ENCODE data around the gene NLRP7.
"Not testable (repeated sequence)": the region's sequence is repeated elsewhere in the genome, so short reads cannot be mapped to it uniquely, and the experiment has no call there.

Gene NLRP7

GRCh38 chr19:54918499-54918898, 28.8 kb downstream of the NLRP7 start:
- DNase-seq: no peak

GRCh38 chr19:54916822-54917221, 30.5 kb downstream of the NLRP7 start:
- peak; percentile 74 for DNase-seq

- DNase-seq: not testable (repeated sequence)
Observed at GRCh38 chr19:54907899-54908298, 39.4 kb downstream of the NLRP7 start.

- DNase-seq: peak; percentile 27
Observed at GRCh38 chr19:54906819-54907218, 40.5 kb downstream of the NLRP7 start.

GRCh38 chr19:54905803-54906511, 41.4 kb downstream of the NLRP7 start, which contains the start of gene NCR1:
Gene NCR1, plus strand, starts transcription at chr19:54906148. Its CDS starts 40 bp downstream, at chr19:54906188.
- peak; percentile 88 for DNase-seq

GRCh38 chr19:54905421-54905802, 41.9 kb downstream of the NLRP7 start:
- no peak for DNase-seq

GRCh38 chr19:54904261-54904660, 43.1 kb downstream of the NLRP7 start:
- not testable (repeated sequence) for DNase-seq

GRCh38 chr19:54903303-54903702, 44.0 kb downstream of the NLRP7 start:
- no peak for DNase-seq

- no peak for DNase-seq
Observed at GRCh38 chr19:54902061-54902460, 45.3 kb downstream of the NLRP7 start.

- DNase-seq: peak; percentile 67
Observed at GRCh38 chr19:54901153-54901552, 46.2 kb downstream of the NLRP7 start.

- not testable (repeated sequence) for DNase-seq
Observed at GRCh38 chr19:54899646-54900045, 47.7 kb downstream of the NLRP7 start.

- DNase-seq: not testable (repeated sequence)
Observed at GRCh38 chr19:54898685-54899084, 48.6 kb downstream of the NLRP7 start.

- no peak for DNase-seq
Observed at GRCh38 chr19:54896036-54896435, 51.3 kb downstream of the NLRP7 start.

GRCh38 chr19:54894106-54894505, 53.2 kb downstream of the NLRP7 start:
- not testable (repeated sequence) for DNase-seq

- DNase-seq: no peak
Observed at GRCh38 chr19:54893406-54893805, 53.9 kb downstream of the NLRP7 start.

- no peak for DNase-seq
Observed at GRCh38 chr19:54889566-54889965, 57.8 kb downstream of the NLRP7 start.

- no peak for DNase-seq
Observed at GRCh38 chr19:54888239-54888638, 59.1 kb downstream of the NLRP7 start.

- no peak for DNase-seq
Observed at GRCh38 chr19:54883228-54883627, 64.1 kb downstream of the NLRP7 start.

- peak; percentile 31 for DNase-seq
Observed at GRCh38 chr19:54882758-54883157, 64.6 kb downstream of the NLRP7 start.

GRCh38 chr19:54881884-54882283, 65.4 kb downstream of the NLRP7 start:
- DNase-seq: no peak

- no peak for DNase-seq
Observed at GRCh38 chr19:54877471-54877870, 69.9 kb downstream of the NLRP7 start.

GRCh38 chr19:54875506-54875905, 71.8 kb downstream of the NLRP7 start:
- no peak for DNase-seq

GRCh38 chr19:54873990-54874389, 73.3 kb downstream of the NLRP7 start, which contains the start of gene FCAR:
Gene FCAR, plus strand, starts transcription at chr19:54874235. Its CDS starts 55 bp downstream, at chr19:54874290.
- no peak for DNase-seq

Measured in NK-92 treated with Interleukin-12 subunit alpha and Interleukin-12 subunit beta, amount 100 ng/mL, for 24 hours (cell line).